HUES64 (cell line): ENCODE data around the gene GADD45B.
"Not testable (repeated sequence)": the region's sequence is repeated elsewhere in the genome, so short reads cannot be mapped to it uniquely, and the experiment has no call there.

Source experiments
- H3K27ac ChIP-seq: 2 replicates; pipeline ENCODE4 v1.7.0; 2013; ENCODE audit warnings: low read depth, low read length, inconsistent platforms
- H3K27me3 ChIP-seq: 2 replicates; pipeline ENCODE4 v1.6.1; 2013; ENCODE audit warnings: mild to moderate bottlenecking, low read length; ENCODE audit not compliant: insufficient read depth
- H3K36me3 ChIP-seq: 2 replicates; pipeline ENCODE4 v1.6.1; 2013; ENCODE audit warnings: mild to moderate bottlenecking, low read length; ENCODE audit not compliant: insufficient read depth
- H3K4me1 ChIP-seq: 2 replicates; pipeline ENCODE4 v1.6.1; 2013; ENCODE audit warnings: mild to moderate bottlenecking, low read length, moderate library complexity; ENCODE audit not compliant: insufficient read depth
- H3K4me3 ChIP-seq: 2 replicates; pipeline ENCODE4 v1.5.1; 2013; ENCODE audit warnings: mild to moderate bottlenecking, low read length, moderate library complexity
- H3K9ac ChIP-seq: 2 replicates; pipeline ENCODE4 v1.6.1; 2013; ENCODE audit warnings: mild to moderate bottlenecking, low read depth, low read length
- H3K9me3 ChIP-seq: 2 replicates; pipeline ENCODE4 v1.6.1; 2013; ENCODE audit warnings: low read depth, low read length; ENCODE audit not compliant: insufficient read depth
- WGBS: fragments of 150-250, 120-280 bp; methylation state at CpG from one replicate; pipeline ENCODE4 v1.1.7; 2013; ENCODE audit warnings: missing lambda C conversion rate; 5-methylcytosine and 5-hydroxymethylcytosine counted together

Gene GADD45B

DNA sequence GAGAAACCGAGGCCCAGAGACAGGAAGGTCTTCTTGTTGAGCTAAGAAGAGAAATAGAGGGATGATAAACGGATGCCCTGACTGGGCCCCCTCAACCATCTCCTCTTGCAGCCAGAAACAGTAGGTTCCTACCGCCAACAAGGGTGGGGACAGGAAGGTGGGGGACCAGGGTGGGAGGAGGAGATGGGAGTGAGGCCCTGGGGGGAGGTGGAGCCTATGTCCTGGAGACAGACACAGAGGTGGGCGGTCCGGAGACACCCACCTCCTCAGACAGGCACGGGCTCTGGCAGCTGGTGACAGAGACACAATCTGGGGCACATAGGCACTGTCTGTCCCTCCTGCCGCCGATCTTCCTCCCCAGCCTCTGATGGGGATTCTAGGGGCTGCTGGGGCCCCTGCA, 16.9 kb downstream of the GADD45B start:
- H3K9me3 ChIP-seq, result no peaks in the 10 kb centered on the region
- H3K9ac ChIP-seq, result no peak overlapping the region
- H3K4me3 ChIP-seq, result no peak overlapping the region
- H3K27ac ChIP-seq, result no peak overlapping the region
- WGBS, result 70% methylated on average over 8 of the region's 8 CpGs
- peaks cover 46% of the 10 kb centered on the region for H3K27me3 ChIP-seq
- no peaks in the 10 kb centered on the region for H3K36me3 ChIP-seq
- H3K4me1 ChIP-seq, result peaks cover 6% of the 10 kb centered on the region; the same call in 1 of the 2 replicates

DNA sequence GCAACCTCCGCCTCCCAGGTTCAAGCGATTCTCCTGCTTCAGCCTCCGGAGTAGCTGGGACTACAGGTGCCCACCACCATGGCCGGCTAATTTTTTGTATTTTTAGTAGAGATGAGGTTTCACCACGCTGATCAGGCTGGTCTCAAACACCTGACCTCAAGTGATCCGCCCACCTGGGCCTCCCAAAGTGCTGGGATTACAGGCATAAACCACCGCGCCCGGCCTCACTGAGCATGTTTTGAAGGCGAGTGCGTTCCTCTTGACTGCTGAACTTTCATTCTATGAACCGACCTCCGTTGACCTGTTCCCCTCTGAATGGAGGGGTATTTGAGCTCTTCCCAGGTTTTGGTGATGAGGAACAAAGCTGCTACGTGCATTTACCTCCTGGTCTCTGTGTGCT, 17.5 kb downstream of the GADD45B start:
- not testable (repeated sequence) for H3K27ac ChIP-seq, H3K9ac ChIP-seq, H3K36me3 ChIP-seq, H3K9me3 ChIP-seq, H3K4me1 ChIP-seq, H3K4me3 ChIP-seq
- H3K27me3 ChIP-seq, result peaks cover 40% of the 10 kb centered on the region
- WGBS, result 76% methylated on average over 14 of the region's 14 CpGs

DNA sequence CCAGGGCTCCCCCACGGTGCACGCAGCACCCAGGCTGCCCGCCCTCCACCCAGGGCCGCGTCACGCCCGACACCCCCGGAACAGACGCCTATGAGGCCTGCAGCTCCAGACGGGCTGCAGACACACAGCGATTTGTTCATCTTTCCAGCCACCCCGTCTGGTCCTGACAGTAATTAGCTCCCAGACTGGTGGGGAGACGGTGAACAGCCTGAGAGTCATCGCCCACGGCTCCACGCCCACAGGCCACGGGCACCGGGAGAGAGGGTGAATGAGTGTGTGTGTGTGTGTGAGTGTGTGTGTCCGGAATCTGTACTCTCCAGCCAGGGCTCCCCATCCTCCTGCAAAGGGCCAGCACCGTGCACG, 18.1 kb downstream of the GADD45B start:
- Histone ChIP-seq H3K36me3 (no peaks in the 10 kb centered on the region), H3K9me3 (no peaks in the 10 kb centered on the region), H3K4me1 (peaks cover 8% of the 10 kb centered on the region), H3K27me3 (peaks cover 34% of the 10 kb centered on the region), H3K27ac (no peak overlapping the region), H3K4me3 (peak overlapping the region; percentile 57; the same call in 1 of the 2 replicates), H3K9ac (no peak overlapping the region)
- 92% methylated on average over 21 of the region's 21 CpGs for WGBS

DNA sequence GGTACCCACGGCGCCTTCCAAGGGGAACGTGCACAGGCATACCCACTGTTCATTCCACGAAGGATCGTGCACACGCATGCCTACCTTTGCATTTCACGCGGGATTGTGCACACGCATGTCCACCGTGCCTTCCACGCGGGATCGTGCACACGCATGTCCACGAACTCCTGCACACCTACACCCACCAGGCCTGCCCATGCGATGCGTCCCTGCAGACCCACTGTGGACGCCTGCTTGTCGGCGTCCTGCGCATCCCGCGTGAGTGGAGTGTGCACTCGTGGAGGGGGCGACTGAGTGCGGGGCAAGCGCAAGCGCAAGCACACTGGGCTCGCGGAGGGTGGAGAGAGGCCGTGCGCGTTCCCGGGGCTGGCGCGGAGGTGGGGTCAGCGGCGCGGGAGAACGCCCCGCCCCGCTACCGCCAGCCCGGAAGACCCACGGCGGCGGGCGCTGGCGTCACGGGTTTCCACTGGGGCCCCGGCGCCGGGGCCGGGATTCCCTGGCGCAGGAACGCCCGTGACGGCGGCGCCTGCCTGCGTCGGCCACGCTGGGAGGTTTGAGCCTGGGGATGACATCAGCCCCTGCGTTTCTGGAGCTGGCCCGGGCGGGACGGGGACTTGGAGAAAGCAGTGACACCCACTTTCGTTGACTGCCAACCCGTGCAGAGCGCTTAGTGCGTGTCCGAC, 18.7 kb downstream of the GADD45B start:
- H3K9ac ChIP-seq, result no peak overlapping the region
- peaks cover 29% of the 10 kb centered on the region for H3K27me3 ChIP-seq
- H3K4me3 ChIP-seq, result peak overlapping the region; percentile 57
- 22% methylated on average over 72 of the region's 72 CpGs for WGBS
- no peaks in the 10 kb centered on the region for H3K36me3 ChIP-seq
- no peak overlapping the region for H3K27ac ChIP-seq
- H3K4me1 ChIP-seq, result peaks cover 10% of the 10 kb centered on the region
- H3K9me3 ChIP-seq, result no peaks in the 10 kb centered on the region

DNA sequence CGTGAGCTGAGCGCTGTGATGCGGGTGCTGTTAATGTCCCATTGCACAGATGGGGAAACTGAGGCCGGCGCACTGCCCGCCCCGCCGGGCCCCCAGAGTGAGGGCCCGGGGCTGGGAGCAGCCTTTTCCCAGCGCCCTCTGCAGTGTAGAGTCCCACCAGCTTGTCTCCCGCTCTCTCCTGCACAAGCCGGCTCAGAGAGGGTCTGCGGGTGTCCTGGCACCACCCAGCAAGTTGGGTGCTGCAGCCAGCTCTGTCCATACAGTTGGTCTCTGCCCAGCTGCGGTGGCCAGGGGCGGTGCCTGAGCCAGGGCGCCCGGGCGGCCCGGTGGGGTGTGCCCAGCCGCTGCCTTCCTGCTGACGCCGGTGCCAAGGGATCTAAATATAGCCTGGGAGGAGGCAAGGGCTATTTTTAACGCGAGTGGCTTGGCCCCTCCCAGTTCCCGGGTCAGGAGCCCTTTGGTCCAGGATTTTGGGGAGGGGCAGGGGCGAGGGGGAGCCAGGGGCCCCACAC, 19.3 kb downstream of the GADD45B start:
- no peaks in the 10 kb centered on the region for H3K9me3 ChIP-seq
- H3K4me1 ChIP-seq, result peaks cover 10% of the 10 kb centered on the region
- 15% methylated on average over 25 of the region's 26 CpGs for WGBS
- H3K27me3 ChIP-seq, result peaks cover 24% of the 10 kb centered on the region
- H3K4me3 ChIP-seq, result peak overlapping the region; percentile 57
- H3K27ac ChIP-seq, result no peak overlapping the region
- no peak overlapping the region for H3K9ac ChIP-seq
- H3K36me3 ChIP-seq, result no peaks in the 10 kb centered on the region

DNA sequence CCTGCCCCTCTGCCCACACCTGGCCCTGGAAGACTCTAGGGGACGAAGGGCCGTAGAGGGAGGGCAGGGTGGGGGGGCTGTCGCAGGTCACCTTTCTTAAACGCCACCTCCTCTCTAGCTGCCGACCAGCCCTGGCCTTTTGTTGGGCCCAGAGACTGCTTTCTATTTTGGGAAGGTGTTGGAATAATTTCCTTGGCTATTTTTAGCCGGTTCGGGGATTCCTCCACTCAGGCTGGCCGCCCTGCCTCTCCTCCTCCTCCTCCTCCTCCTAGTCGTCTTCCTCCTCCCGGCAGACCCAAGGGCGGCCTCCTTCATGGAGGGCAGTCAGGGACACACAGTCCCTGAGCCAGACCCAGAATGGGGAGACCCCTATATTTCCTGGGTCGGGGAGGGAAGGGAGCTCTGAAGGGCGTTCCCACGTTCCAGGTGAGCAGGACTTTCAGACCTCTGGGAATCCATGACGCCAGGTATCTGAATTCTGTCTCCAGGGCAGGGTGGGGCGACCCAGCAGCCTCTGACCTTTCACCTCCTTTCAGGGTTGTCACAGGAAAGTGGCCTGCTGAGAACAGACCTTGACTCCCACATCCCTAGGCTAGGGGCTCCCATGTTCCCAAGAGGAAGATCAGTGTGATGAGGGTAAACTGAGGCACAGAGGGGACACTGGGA, 19.9 kb downstream of the GADD45B start:
- Histone ChIP-seq H3K36me3 (no peaks in the 10 kb centered on the region), H3K4me3 (no peak overlapping the region), H3K9ac (no peak overlapping the region), H3K4me1 (peaks cover 10% of the 10 kb centered on the region), H3K27me3 (peaks cover 20% of the 10 kb centered on the region), H3K27ac (no peak overlapping the region), H3K9me3 (no peaks in the 10 kb centered on the region)
- WGBS, result 47% methylated on average over 15 of the region's 16 CpGs

DNA sequence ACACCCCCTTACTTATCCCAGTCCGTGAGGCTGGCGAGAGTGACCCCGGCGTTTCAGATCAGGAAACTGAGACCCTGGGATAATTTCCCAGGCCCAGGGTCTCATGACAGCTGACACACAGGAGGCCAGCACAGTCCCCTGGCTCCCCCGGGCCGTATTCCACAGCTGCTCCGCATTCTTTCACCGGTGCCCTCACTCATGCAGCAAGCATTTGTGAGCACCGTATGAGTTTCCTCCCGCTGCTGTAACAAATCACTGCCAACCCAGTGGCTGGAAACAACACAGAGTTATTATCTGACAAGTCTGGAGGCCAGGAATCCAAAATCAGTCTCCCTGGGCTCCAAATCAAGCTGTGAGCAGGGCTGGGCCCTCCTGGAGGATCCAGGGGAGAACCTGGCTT, 21.3 kb downstream of the GADD45B start:
- H3K27me3 ChIP-seq, result peaks cover 18% of the 10 kb centered on the region

DNA sequence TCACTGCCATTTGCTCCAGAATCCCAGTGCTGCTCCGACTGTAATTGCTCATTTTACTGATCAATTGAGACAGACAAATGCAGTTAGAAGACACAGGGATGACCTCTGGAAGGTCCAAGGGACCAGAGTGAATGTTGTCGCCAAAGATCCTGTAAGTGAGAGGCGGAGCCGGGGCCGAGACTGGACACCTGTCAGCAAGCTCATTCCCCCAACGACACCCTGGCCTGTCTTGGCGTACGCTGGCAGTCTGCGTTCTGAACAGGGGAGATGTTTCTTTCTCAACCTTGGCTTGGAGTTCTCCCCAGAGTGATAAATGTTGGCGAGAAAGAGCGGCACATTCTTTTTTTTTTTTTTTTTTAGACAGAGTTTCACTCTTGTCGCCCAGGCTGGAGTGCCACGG, 24.2 kb downstream of the GADD45B start:
- Histone ChIP-seq H3K4me3 (no peak overlapping the region), H3K27me3 (peaks cover 5% of the 10 kb centered on the region), H3K9me3 (no peaks in the 10 kb centered on the region), H3K9ac (no peak overlapping the region), H3K4me1 (peaks cover 10% of the 10 kb centered on the region), H3K36me3 (no peaks in the 10 kb centered on the region), H3K27ac (no peak overlapping the region)
- whole genome bisulfite sequencing, result 94% methylated on average over 13 of the region's 13 CpGs

More for the DNA sequence above, 21.3 kb downstream of the GADD45B start:
- WGBS, result 87% methylated on average over 10 of the region's 10 CpGs
- no peak overlapping the region for H3K4me3 ChIP-seq
- no peaks in the 10 kb centered on the region for H3K36me3 ChIP-seq
- peaks cover 10% of the 10 kb centered on the region for H3K4me1 ChIP-seq
- H3K9me3 ChIP-seq, result no peaks in the 10 kb centered on the region
- no peak overlapping the region for H3K9ac ChIP-seq
- no peak overlapping the region for H3K27ac ChIP-seq

DNA sequence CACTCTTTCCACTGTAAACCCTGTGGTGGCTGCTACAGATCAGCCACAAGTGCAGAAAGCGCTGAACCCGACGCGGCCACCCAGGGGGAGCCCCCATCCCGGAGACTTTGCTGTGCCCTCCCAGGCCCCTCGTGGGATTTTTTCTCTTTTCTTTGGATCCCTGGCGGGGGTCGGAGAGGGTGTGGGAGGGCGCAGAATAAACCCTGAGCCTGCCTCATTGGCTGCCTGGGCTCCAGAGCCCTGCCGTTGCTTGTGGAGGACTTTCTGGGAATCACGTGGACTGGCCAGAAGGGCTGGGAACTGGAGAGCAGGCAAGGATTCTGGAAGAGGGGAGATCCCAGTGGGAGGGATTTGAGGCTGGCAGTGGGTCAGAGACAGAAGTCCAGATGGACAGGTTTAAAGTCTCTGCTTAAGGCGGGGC, 24.9 kb downstream of the GADD45B start:
- Histone ChIP-seq H3K4me3 (no peak overlapping the region), H3K36me3 (no peaks in the 10 kb centered on the region), H3K9me3 (no peaks in the 10 kb centered on the region), H3K4me1 (peaks cover 7% of the 10 kb centered on the region), H3K27ac (no peak overlapping the region), H3K9ac (no peak overlapping the region), H3K27me3 (0 out of 2 replicates have a peak, but pooled peaks cover 2% of the 10 kb centered on the region)
- WGBS, result 81% methylated on average over 12 of the region's 12 CpGs

DNA sequence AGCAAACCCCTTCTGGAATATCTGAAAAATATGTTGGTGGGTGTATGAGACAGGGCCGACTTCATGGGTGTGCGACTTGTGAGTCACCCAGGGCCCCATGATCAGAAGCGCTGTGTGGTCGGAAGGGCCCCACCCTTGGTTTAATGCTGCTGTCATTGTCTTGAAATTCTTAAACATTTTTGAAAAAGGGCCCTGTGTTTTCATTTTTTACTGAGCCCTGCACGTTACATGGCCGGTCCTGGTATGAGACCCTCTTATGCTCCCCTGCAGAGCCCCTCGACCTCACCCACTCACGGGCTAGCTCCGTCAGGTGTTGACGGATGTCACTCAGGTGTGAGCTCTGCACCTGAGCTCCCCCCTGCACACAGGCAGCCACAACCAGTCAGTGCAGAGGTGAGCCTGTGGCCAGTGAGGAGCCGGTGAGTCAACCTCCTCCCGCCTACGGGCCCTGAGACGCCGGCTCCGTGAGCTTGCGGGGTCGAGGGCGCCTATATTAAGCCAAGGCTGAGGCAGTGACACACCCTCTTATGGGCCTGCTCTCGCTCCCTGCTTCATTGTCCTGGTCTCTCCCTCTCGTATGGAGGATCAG, 27.7 kb downstream of the GADD45B start:
- H3K9ac ChIP-seq, result no peak overlapping the region
- H3K9me3 ChIP-seq, result no peaks in the 10 kb centered on the region
- H3K4me3 ChIP-seq, result no peak overlapping the region
- no peaks in the 10 kb centered on the region for H3K36me3 ChIP-seq
- no peaks in the 10 kb centered on the region for H3K27me3 ChIP-seq
- H3K27ac ChIP-seq, result no peak overlapping the region
- peaks cover 7% of the 10 kb centered on the region for H3K4me1 ChIP-seq
- WGBS, result 63% methylated on average over 21 of the region's 21 CpGs

DNA sequence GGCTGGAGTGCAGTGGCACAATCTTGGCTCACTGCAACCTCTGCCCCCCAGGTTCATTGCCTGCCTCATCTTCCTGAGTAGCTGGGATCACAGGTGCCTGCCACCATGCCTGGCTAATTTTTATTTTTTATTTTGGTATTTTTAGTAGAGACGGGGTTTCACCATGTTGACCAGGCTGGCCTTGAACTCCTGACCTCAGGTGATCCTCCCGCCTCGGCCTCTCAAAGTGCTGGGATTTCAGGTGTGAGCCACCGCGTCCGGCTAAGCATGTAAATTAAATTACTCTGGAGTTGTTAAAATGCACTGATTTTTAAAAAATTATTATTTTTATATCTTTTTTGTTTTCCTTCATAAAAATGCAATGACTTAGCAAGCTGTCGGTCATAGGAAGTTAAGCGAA, 30.7 kb downstream of the GADD45B start:
- not testable (repeated sequence) for H3K27me3 ChIP-seq, H3K36me3 ChIP-seq, H3K4me3 ChIP-seq, H3K4me1 ChIP-seq, H3K9ac ChIP-seq, H3K9me3 ChIP-seq, H3K27ac ChIP-seq
- WGBS, result 92% methylated on average over 8 of the region's 8 CpGs
